ENCODE measurements around the gene AKR7A2.

AKR7A2 gene

DNA sequence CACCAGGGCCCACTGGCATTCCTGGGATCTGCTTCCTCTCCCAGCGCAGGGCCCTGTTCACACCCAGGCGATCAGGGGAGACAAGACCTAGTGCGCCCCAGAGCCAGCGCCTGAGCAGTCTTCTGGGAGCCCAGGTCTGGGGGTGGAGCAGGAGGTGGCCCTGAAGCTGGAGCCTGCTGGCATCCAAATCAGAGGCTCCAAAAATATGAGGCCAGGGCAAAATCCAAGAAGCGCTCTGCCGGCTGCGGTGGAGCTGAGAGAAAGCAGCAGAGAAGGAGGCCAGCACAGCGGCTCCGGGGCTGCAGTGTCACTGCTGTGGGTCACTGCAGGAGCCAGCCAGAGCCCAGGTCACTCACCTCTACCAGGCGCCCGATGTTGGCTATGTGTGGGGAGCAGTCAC is 32.9 kb upstream of the AKR7A2 start:
- no peak for DNase-seq
- in situ Hi-C loops (cut with MboI; ENCODE audit: low pct_unique_long_range_greater_than_20kb, low sequenced_read_pairs): no loop called here

DNA sequence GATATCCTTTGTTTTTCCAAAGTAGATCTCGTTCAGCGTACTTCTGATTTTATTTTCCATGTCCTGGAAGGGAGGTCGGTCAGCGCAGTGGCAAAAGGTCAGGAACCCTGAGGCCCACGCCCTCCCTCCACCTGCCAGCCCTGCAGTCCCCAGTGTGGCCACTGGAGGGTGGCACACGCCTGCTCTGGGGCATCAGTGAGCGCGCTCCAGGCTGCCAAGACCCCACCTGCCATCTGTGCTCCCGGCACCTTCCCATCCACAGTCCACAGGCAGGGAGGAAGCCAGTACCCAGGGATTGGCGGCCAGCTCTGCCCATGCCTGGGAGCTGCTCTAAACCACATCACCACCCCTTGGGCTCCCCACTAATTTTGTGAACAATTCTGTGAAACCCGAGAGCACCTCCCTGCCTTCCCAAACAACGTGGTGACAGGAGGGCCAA is 32.4 kb upstream of the AKR7A2 start:
- in situ Hi-C loops (cut with MboI; ENCODE audit: low pct_unique_long_range_greater_than_20kb, low sequenced_read_pairs): no loop called here

DNA sequence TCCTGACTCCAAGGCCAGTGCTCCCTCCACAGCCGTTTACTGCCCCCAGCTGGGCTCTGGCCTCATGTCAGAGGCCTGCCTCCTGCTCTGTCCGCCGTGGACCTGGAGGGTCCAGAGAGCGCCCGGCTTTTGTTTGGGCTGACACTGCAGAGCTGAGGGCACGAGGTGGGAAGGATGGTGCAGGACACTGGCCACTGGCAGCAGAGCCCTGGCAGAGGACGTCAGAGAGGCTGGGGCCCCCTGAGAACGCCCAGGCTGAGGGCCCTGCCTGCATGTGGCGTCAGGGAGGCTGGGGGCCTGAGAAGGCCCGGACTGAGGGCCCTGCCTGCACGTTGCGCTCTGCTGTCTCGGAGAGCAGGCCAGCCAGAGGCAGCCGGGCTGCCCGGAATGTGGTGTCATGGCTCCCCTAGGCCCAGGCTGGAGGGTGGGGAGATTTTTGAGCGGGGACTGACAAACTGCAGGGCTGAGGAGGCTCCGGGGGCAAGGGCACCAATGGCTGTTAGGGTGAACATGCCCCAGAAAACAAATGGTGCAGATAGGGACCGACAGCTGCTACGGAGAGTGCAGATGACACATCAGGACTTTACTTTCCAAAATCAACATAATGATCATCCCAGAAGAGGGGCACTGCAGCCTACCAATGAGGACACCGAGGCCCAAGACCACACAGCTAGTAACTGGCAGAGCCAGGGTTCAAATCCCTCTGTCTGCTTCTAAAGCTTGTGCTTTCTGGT is 31.8 kb upstream of the AKR7A2 start:
- in situ Hi-C loops (cut with MboI; ENCODE audit: low pct_unique_long_range_greater_than_20kb, low sequenced_read_pairs): no loop called here
- DNase-seq: no peak

More for the DNA sequence above, 32.4 kb upstream of the AKR7A2 start:
- peak; percentile 38 for DNase-seq

DNA sequence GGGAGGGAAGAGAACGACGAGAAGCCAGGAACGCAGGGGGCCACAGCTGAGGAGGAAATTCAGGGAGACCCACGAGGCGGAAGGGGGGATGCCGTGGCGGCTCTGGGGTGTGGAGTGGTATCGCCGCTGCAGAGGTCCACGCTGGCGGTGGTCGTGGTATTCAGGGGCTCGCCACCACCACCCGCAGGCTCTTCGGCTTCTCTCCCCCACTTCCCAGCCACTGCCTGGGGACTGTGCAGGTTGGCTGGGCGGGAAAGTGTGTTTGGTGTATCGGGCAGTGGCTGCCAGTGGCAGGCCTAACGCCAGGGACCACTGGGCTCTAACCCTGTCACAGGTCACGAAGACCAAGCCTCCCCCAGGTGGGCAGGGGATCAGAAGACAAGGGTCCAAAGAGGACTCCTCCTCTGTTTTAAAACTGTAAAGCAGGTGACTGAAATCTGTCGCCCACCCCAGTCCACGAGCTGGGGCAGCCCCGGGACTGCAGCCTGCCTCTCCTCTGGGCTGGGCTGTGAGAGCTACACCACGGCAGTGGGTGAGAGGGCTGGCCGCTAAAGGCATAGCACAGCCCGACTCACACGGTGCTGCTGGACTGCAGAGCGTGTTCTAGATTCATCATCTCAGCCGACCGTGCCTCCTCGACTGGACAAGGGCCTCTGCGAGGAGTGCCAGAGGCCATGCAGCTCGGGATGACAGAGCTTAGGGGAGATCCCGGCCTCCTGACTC is 31.1 kb upstream of the AKR7A2 start:
- in situ Hi-C loops (cut with MboI; ENCODE audit: low pct_unique_long_range_greater_than_20kb, low sequenced_read_pairs): no loop called here
- DNase-seq: no peak

DNA sequence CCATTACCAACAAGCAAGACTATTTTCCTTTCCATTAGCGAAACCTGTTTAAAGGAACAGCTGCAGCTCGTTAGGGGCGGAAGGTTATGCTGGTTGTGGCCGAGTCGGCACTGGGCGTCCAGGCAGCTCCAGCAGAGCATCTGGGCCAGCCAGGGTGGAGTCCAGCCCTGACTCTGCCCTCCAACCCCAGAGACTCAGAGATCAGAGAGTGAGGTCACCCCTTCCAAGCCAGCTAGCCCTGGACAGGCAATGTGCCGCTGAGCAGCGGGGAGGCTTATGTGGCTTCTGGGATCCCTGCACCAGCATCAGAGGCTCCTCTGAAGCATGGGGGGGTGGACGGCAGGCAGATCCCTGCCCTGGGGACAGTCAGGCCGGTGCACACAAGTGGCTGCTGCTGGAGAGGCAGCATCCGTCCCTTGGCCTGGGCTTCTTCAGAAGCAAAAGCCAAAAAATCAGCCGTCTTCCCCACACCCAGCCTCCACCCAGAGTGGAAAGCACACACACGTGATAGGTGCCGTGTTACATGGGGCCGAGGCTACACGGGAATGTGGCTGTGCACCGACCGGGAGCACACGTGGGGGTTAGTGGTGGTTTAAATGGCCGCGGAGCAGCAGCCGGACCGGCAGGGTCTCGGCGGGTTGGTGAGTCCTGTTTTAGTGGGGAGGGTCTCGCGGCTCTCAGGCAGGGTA is 30.3 kb upstream of the AKR7A2 start:
- DNase-seq: no peak

DNA sequence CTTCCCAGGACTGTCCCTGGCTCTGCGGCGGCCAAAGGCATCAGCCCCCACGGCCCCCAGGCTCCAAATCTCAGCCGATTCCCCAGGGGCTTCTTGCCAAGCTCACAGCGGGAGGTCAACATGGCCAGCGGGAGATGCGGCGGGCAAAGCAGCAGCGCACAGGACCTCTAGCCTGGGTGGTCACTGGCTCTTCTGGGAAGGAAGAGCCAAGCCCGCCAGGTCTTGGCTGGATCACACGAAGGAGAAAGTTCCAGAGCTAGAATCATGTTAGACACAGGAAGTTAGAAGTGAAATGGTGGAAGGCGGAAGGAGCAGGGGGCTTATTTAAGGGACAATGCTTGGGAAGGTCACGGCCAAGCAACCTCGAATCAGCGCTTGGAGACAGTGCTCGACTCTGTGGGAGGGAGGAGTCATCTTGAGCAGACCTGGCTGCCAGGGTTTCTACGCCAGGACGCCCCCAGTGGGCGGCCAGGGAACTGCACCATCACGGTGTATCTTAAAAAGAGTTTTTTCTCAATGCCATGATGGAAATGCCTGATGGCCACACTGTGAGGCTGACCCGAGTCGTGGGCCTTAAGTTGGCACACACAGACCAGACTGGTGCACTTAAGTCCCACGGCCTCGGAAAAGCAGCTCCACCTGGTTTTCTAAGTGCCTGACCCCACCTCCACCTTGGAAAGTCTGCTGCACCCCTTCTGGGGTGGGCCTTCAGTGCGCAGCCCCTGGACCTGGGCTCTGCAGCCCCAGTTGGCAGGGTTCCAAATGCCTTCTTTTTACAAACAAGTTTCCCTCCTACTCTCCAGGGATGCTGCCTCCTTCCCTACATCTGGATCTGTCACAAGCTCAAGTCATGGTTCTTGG is 29.5 kb upstream of the AKR7A2 start:
- peak; percentile 75 for DNase-seq
- in situ Hi-C loops (cut with MboI; ENCODE audit: low pct_unique_long_range_greater_than_20kb, low sequenced_read_pairs): no loop called here

More for the DNA sequence above, 30.3 kb upstream of the AKR7A2 start:
- in situ Hi-C loops (cut with MboI; ENCODE audit: low pct_unique_long_range_greater_than_20kb, low sequenced_read_pairs): no loop called here

DNA sequence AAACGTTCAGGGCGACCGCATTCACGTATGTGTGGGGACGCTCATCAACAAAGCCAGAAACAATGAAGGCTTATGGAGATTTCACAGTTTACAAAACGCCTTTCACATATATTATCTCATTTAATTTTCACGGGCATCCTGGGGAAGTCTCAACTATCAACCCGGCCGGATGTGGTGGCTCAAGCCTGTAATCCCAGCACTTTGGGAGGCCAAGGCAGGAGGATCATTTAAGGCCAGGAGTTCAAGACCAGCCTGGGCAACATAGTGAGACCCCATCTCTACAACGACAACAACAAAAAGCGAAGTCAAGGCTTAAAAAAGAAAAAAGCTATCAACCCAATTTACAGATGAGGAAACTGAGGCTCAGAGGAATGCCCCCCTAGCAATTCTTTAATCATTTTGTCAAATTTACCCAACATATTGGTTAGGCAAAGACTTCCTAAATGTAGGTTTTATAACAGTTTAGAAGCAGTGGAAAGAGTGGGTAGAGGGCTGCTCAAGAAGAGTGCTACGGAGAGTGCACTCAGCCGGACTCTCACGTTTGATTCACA is 28.5 kb upstream of the AKR7A2 start:
- in situ Hi-C loops (cut with MboI; ENCODE audit: low pct_unique_long_range_greater_than_20kb, low sequenced_read_pairs): no loop called here
- no peak for DNase-seq

DNA sequence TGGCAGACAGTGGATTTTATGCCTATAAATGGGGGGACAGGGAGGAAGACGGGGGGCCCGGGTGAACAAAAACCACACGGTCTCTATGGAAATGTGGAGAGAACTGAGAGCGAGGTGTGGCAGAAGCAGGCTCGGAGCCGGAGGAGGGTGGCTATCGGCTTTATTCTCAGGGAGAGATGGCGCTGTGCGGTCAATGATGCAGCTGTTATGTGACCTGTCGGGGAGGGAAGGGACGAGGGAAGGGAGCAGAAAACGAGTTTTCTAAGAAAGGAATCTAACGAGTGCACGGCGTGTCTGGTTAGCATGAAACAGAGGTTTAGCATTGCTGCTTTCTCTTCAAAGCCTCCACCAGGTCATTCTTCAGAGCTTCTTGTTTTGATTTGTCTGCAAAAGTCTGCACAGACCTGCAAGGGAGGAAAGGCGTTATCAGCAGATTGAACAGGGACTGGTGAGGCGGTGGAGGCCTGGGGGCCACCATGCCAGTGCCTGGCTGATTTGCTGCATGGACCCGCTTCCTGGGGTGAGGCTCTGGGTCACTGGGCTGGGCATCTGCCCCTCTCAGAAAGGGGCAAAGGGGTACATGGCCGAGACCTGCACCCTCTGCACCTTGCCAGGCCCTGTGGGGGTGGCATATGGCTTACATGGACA is 27.4 kb upstream of the AKR7A2 start:
- no peak for DNase-seq
- in situ Hi-C loops (cut with MboI; ENCODE audit: low pct_unique_long_range_greater_than_20kb, low sequenced_read_pairs): no loop called here

DNA sequence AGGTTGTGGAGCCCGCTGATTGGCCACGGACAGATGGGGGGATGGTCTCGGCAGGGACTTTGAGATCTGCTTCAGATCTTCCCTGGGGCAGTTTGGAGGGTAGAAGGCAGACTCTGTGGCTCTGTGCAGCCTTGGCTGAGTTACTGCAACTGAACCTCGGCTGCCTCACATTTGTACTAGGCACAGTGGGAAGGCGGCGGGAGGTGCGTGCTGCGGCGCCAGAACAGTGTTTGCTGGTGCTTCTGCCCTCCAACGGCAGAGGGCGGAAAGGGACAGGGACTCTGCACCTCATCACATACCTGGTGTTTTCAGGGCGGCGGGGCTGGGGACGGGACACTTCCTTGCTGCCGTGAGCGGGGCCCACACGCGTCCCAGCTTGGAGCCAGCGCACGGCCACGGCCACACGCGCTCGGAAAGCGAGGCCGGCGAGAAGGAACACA is 26.4 kb upstream of the AKR7A2 start:
- in situ Hi-C loops (cut with MboI; ENCODE audit: low pct_unique_long_range_greater_than_20kb, low sequenced_read_pairs): no loop called here
- no peak for DNase-seq

DNA sequence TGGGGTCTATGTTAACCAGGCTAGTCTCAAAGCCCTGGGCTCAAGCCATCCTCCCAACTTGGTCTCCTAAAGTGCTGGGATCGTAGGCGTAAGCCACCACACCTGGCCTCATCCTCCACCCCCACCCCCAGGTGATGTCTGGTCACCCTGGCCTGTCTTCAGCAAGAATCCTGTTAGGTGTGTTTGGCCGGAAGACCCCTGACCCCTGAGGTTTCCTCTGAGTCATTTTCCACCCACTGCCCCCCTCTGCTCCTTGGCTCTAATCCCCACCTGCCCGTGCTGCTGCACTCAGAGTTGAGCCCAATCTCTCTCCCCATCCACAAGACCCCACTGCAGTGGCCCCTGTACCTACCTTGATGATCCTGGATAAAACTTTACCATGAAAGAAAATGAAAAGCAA is 25.3 kb upstream of the AKR7A2 start:
- in situ Hi-C loops (cut with MboI; ENCODE audit: low pct_unique_long_range_greater_than_20kb, low sequenced_read_pairs): no loop called here
- no peak for DNase-seq

DNA sequence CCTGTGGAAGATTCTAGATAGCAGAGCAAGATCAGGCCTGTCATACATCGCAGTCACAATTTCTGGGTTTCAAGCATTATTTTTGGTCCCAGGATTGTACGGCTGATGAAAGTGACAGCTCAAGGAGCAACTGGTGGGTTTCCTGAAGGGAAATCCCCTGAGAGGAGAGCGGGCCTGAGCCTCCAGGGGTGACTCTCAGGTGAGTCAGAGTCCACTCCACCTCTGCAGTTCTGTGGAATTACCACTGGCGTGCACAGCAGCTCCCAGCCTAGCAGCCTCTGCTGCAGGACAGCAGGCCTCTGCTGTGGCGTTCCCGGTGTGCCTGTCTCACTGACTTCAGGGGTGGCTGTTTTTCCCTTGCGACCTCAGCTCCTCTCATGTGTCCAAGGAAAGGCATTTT is 24.6 kb upstream of the AKR7A2 start:
- no peak for DNase-seq
- in situ Hi-C loops (cut with MboI; ENCODE audit: low pct_unique_long_range_greater_than_20kb, low sequenced_read_pairs): no loop called here

DNA sequence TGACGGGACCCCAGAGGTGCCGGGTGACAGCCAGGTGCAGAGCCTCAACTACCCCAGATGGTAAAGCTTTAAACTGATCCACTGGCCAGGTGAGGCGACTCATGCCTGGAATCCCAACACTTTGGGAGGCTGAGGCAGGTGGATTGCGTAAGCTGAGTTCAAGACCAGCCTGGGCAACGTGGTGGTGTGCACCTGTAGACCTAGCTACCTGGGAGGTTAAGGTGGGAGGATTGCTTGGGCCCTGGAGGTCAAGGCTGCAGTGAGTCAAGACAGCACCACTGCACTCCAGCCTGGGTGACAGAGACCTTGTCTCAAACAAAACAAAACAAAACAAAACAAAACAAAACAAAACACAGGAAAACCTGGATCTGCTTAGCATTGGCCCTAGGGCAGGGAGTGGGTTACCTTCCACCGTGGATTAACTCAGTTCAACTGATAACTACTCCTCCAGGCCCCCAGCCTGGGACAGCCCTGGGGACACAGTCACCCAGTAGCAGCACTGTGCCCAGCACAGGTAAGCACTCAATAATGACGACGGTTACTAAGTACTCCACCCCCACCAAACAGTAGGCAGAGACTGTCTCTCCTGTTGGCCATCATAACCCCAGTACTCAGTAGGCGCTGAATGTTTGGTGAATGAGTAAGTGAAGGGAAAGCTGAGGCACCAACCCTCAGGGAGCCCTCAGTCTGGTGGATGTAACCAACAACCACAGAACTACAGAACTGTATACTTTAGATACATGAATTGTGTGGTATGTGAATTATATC is 21.8 kb upstream of the AKR7A2 start:
- DNase-seq: no peak
- in situ Hi-C loops (cut with MboI; ENCODE audit: low pct_unique_long_range_greater_than_20kb, low sequenced_read_pairs): no loop called here

DNA sequence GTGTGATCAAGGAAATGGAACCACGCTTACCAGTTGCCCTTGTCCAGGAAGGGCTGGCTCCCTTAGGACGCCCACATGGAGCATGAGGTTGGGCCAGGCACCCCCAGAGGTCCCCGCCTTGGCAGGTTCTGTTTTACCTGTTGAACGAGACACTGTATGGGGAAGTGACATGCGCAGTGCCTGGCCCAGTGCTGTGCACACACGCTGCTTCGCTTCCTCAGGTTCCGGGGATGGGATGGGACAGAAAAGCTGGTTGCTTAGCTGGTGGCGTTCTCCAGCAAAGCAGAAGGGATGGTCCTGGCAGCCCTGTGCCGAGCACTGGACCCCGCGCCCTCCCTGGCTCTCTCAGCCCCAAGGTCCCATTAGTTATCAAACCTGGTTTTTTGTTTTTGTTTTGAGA is 20.9 kb upstream of the AKR7A2 start:
- no peak for DNase-seq
- in situ Hi-C loops (cut with MboI; ENCODE audit: low pct_unique_long_range_greater_than_20kb, low sequenced_read_pairs): no loop called here

DNA sequence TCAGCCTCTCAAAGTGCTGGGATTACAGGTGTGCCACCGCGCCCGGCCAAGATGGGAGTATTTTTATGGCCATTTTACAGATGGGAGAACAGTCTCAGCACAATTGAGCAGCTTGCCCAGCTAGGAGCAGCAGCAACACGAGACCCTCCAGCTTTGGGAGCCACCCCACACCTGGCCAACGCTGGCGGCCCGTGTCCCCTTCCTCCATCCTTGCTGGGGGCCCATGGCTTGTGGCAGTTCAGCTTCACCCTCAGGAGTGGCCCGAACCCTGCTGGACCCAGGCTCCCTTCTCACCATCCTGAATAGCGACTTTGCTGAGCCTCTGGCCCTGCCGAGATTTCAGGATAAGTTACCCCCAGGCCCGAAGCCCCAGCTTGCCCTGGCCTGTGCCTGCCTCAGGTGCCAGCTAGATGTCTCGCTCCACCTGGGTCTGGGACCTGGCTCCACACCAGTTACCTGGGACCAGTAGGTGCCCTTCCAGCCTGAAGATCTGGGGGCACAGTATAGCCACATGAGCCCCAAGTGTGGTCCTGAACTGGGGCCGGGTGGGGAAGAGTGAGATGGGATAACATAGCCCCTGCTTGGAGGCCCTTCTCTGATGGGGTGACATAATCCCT is 19.4 kb upstream of the AKR7A2 start:
- in situ Hi-C loops (cut with MboI; ENCODE audit: low pct_unique_long_range_greater_than_20kb, low sequenced_read_pairs): no loop called here
- no peak for DNase-seq

DNA sequence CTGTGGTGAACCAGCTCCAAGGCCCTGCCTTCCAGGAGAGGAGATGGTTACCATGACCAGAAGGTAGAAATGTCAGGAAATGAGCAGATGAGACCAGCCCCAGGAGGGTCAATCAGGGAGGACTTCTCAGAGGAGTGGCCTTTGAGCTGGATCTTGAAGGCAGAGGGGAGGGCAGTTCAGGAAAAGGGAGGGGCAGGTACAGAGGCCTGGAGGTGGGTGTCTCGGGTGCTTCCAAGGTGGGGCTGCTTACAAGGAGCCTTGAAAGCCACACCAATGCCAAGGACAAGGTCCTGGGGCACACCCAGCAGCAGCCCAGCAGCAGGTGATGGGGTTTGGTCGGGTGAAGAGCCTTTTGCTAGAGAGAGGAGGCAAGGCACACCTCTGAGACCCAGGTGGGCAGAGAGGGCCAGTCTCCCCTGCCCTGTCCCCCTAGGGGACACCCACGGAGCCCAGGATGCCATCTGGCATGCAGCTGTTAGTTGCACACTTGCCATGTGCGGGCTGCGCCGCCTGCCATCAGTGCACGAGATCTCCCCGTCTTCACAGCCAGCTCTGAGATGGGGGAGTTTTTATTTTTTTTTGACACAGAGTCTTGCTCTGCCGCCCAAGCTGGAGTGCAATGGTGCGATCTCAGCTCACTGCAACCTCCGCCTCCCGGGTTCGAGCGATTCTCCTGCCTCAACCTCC is 18.6 kb upstream of the AKR7A2 start:
- in situ Hi-C loops (cut with MboI; ENCODE audit: low pct_unique_long_range_greater_than_20kb, low sequenced_read_pairs): no loop called here
- no peak for DNase-seq

DNA sequence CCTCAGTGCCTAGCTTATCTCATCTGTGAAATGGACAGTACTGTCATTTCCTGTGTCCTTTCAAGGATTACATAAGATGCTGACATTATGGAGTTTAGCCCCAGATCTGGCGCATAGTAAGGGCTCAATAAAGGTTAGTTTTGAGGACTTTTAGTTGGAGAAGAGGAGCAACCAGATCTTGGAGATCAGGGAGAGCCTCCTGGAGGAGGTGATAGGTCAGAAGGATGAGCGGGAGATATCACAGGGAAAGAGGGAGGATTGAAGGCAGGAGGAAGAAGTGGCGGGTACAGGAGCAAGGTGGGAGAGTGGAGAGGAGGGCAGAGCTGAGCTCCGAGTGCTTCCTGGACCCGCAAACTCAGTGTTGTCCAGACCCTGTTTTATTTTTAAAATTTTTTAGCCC is 17.7 kb upstream of the AKR7A2 start:
- in situ Hi-C loops (cut with MboI; ENCODE audit: low pct_unique_long_range_greater_than_20kb, low sequenced_read_pairs): no loop called here

DNA sequence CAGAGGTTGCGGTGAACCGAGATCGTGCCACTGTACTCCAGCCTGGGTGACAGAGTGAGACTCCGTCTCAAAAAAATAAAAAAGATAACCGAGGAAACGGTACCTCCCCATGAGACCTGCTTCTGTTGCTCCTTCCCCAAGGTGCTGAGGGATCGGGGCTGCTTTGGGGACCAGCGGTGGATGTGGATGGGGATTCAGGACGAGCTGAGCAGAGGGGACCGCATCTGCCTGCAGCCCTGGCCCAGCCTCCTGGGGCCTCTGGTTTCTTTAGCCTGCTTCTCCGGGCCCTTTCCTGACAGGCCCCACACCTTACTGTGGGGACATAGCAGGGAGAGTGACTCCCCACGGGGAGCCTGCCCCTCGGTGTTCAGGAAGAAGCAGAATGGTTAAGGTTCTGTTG is 17.2 kb upstream of the AKR7A2 start:
- in situ Hi-C loops (cut with MboI; ENCODE audit: low pct_unique_long_range_greater_than_20kb, low sequenced_read_pairs): no loop called here
- DNase-seq: no peak

More for the DNA sequence above, 17.7 kb upstream of the AKR7A2 start:
- DNase-seq: no peak

Data from KBM-7 (cell line).